Measurements from ENCODE around the gene RBMS2.

The RBMS2 gene

GRCh38 chr12:56521590-56522371 lies at the start of gene RBMS2:
Gene RBMS2, plus strand, starts transcription at chr12:56521820. Its CDS starts 204 bp downstream, at chr12:56522024.
- TF ChIP-seq CTCF (IDR thresholded peaks at IDR 0.05) (no peak), ZFX (IDR thresholded peaks at IDR 0.05; ENCODE audit: borderline replicate concordance) (no peak)
- H3K27ac ChIP-seq, result peak within 1 kb of the TSS; percentile 50

- TF ChIP-seq CTCF (IDR thresholded peaks at IDR 0.05) (no peak), ZFX (IDR thresholded peaks at IDR 0.05; ENCODE audit: borderline replicate concordance) (no peak)
- H3K27ac ChIP-seq, result no peak overlapping the region
Observed at GRCh38 chr12:56474389-56474788, 47.2 kb upstream of the RBMS2 start.

GRCh38 chr12:56476143-56476542 lies 45.5 kb upstream of the RBMS2 start:
- TF ChIP-seq ZFX (IDR thresholded peaks at IDR 0.05; ENCODE audit: borderline replicate concordance) (no peak), CTCF (IDR thresholded peaks at IDR 0.05) (no peak)

GRCh38 chr12:56476972-56477432 lies 44.6 kb upstream of the RBMS2 start:
- no peak for TF ChIP-seq CTCF (IDR thresholded peaks at IDR 0.05)
- no peak for TF ChIP-seq ZFX (IDR thresholded peaks at IDR 0.05; ENCODE audit: borderline replicate concordance)
- H3K27ac ChIP-seq, result no peak overlapping the region

More at GRCh38 chr12:56476143-56476542, 45.5 kb upstream of the RBMS2 start:
- H3K27ac ChIP-seq, result no peak overlapping the region

GRCh38 chr12:56477521-56478225 lies 43.9 kb upstream of the RBMS2 start:
- TF ChIP-seq CTCF (IDR thresholded peaks at IDR 0.05) (no peak), ZFX (IDR thresholded peaks at IDR 0.05; ENCODE audit: borderline replicate concordance) (no peak)
- H3K27ac ChIP-seq, result no peak overlapping the region

- H3K27ac ChIP-seq, result no peak overlapping the region
- TF ChIP-seq CTCF (IDR thresholded peaks at IDR 0.05) (no peak), ZFX (IDR thresholded peaks at IDR 0.05; ENCODE audit: borderline replicate concordance) (no peak)
Observed at GRCh38 chr12:56479625-56480024, 42.0 kb upstream of the RBMS2 start.

- H3K27ac ChIP-seq, result no peak overlapping the region
- TF ChIP-seq CTCF (IDR thresholded peaks at IDR 0.05), result no peak
- TF ChIP-seq ZFX (IDR thresholded peaks at IDR 0.05; ENCODE audit: borderline replicate concordance), result no peak
Observed at GRCh38 chr12:56484566-56484965, 37.1 kb upstream of the RBMS2 start.
